Brain microvascular endothelial cell (primary cell): ENCODE measurements around the gene LRPPRC.

ENCODE experiments used
- DNase-seq: peaks from one replicate; pipeline ENCODE4 v3.0.0-alpha.2; 2020
- H3K27ac ChIP-seq: fragments of 250-450 bp; sonication (Bioruptor Pico); 2 replicates; pipeline ENCODE4 v1.5.1; 2020; ENCODE audit warnings: mild to moderate bottlenecking, moderate library complexity
- H3K27me3 ChIP-seq: fragments of 250-450 bp; sonication (Bioruptor Pico); replicated peaks from 2 replicates; pipeline ENCODE4 v1.5.1; 2020; ENCODE audit warnings: mild to moderate bottlenecking
- H3K36me3 ChIP-seq: fragments of 250-450 bp; sonication (Bioruptor Pico); replicated peaks from 2 replicates; pipeline ENCODE4 v1.5.1; 2020; ENCODE audit warnings: mild to moderate bottlenecking
- H3K4me3 ChIP-seq: 2 replicates; pipeline ENCODE4 v1.5.1; 2011; ENCODE audit warnings: low read depth, mild to moderate bottlenecking, control low read depth, low read length, moderate library complexity
- in situ Hi-C: cut with HindIII; loops from 2 replicates; pipeline ENCODE4 v1.10.0; 2017; ENCODE audit warnings: low sequenced_read_pairs, low pct_ligation_motif_present
- TF ChIP-seq, protein P1 (sequence below): IDR thresholded peaks from 2 replicates; pipeline ENCODE4 v1.5.1; 2011; ENCODE audit warnings: low read depth, mild to moderate bottlenecking, moderate library complexity, low read length, control low read depth, inconsistent platforms; ENCODE audit errors: missing control alignments

LRPPRC gene

DNA sequence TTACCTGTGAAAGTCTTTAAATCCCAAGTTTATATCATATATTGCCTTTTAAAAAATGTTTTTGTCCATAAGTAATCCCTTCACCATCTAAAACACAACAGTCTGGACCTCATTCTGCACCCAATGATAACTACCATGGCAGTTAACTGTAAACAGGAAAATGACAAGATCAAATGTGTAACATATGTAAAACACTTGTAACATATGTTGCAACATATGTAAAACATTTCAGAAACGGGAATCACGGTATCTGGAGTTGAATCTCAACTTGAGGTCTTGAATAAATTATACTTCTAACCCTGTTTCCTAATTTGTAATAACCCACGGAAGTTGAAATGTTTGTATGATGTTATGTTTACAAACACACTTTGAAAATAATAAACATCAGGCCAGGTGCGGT is 6.2 kb downstream of the LRPPRC start:
- in situ Hi-C loops = no loop called here

DNA sequence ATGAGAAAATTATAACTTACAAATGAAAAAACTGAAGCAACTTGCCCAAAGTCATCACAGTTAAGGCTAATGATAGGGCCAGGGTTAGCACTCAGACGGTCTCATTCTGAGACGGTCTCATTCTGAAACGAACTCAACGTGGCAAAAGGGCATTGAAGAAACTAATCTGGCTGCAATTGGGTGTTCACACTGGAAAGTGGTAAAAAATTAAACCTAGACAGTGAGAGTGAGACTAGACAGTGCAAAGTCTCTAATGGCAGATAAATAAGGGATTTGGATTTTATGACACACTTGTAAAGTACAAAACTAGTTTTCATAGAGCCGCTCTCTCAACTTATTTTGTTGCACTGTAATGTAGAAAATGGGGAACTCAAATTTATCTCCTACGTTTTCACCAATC is 9.2 kb downstream of the LRPPRC start:
- no peak for DNase-seq
- Histone ChIP-seq H3K27ac (no peak overlapping the region), H3K27me3 (no peaks in the 10 kb centered on the region), H3K4me3 (no peak overlapping the region), H3K36me3 (peaks cover 12% of the 10 kb centered on the region)
- TF ChIP-seq, protein P1, sequence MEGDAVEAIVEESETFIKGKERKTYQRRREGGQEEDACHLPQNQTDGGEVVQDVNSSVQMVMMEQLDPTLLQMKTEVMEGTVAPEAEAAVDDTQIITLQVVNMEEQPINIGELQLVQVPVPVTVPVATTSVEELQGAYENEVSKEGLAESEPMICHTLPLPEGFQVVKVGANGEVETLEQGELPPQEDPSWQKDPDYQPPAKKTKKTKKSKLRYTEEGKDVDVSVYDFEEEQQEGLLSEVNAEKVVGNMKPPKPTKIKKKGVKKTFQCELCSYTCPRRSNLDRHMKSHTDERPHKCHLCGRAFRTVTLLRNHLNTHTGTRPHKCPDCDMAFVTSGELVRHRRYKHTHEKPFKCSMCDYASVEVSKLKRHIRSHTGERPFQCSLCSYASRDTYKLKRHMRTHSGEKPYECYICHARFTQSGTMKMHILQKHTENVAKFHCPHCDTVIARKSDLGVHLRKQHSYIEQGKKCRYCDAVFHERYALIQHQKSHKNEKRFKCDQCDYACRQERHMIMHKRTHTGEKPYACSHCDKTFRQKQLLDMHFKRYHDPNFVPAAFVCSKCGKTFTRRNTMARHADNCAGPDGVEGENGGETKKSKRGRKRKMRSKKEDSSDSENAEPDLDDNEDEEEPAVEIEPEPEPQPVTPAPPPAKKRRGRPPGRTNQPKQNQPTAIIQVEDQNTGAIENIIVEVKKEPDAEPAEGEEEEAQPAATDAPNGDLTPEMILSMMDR = no peak
- in situ Hi-C loops = no loop called here

More for the DNA sequence above, 6.2 kb downstream of the LRPPRC start:
- TF ChIP-seq, protein P1 = no peak
- no peak for DNase-seq
- Histone ChIP-seq H3K27me3 (no peaks in the 10 kb centered on the region), H3K36me3 (peaks cover 21% of the 10 kb centered on the region), H3K4me3 (no peak overlapping the region), H3K27ac (no peak overlapping the region)

DNA sequence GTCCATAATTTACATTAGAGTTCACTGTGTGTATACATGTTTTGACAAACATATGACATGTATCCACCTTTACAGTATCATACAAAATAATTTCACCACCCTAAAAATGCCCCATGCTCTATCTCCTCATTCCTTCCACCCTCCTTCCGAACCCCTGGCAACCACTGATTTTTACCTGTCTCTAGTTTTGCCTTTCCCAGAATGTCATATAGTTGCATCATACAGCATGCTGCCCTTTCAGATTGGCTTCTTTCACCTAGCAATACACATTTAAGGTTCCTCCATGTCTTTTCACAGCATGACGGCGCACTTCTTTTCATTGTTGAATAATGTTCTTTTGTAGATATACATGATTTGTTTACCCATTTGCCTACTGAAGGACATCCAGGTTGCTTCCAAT is 10.4 kb downstream of the LRPPRC start:
- in situ Hi-C loops = no loop called here
- no peak overlapping the region for H3K27ac ChIP-seq
- TF ChIP-seq, protein P1 = no peak

DNA sequence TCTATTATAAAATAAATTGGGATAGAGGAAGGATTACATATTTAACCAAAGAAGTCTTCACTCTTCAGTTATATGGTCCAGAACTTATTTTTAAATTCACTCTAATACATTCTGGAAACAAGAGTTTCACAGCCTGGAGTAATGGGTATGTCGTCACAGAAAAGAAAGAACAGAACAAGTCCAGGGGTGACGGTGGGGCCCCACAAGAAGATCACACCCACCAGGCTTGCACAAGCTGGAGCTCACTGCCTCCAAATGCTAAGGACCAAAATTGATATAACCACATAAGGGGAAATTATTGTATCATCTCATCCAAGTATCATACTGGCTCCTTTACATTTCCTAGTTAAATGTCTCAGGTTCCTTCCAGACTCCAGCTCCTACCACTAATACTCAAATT is 11.3 kb downstream of the LRPPRC start:
- no peak overlapping the region for H3K4me3 ChIP-seq
- no peak overlapping the region for H3K27ac ChIP-seq
- in situ Hi-C loops = no loop called here
- H3K27me3 ChIP-seq = no peaks in the 10 kb centered on the region
- no peak for DNase-seq
- TF ChIP-seq, protein P1 = no peak
- H3K36me3 ChIP-seq = peaks cover 23% of the 10 kb centered on the region

More for the DNA sequence above, 10.4 kb downstream of the LRPPRC start:
- Histone ChIP-seq H3K4me3 (no peak overlapping the region), H3K36me3 (peaks cover 18% of the 10 kb centered on the region), H3K27me3 (no peaks in the 10 kb centered on the region)
- no peak for DNase-seq

DNA sequence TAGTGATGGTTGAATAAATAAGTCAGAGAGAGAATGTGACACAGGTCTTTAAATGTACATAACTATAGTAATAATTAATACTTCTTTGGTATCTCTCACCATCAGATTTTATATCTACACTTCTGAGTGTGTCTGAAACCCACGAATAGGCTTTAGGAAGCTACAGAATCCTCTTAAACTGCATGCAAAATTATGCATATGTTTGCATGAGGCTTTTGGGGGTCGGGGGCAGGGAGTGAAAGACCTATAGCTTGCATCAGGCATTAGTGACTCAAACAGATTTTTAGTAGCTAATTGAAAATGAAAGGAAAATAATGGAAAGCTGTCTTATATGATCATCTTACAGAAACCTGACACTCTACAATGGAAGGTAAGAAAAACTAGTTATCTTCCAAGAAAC is 14.9 kb downstream of the LRPPRC start:
- in situ Hi-C loops = no loop called here
- DNase-seq = no peak
- Histone ChIP-seq H3K27me3 (no peaks in the 10 kb centered on the region), H3K27ac (no peak overlapping the region), H3K4me3 (no peak overlapping the region), H3K36me3 (peaks cover 40% of the 10 kb centered on the region)
- TF ChIP-seq, protein P1 = no peak

DNA sequence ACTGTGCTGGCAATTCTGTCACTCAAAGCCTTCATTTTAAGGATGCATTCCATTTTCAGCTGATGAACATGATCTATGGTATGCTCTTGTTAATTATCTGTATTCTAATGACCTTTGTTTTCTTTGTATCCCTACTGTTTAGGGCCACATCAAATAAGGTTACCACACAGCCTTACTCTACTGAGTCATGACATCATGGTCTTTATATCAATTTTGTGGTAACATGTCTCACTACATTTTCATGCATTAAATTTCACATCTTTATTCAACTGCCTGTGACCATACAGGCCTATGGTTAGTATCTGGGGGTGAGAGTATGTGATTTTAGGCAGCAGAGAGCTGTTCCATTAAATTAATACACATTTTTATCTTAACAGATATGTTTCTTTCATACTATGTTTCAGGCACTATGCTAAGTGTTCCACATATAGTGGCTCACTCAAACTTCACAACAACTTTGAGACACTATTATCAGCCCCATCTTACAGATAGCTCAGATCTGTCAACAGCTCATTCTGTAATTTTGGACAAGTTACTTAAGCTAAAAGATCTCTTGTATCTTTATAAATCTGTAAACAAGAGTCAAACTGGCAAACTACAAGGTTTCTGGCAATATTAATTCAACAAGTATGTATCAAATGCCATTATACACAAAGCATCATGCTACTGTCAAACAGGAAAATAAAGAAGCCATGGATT is 18.0 kb downstream of the LRPPRC start:
- Histone ChIP-seq H3K27ac (no peak overlapping the region), H3K27me3 (no peaks in the 10 kb centered on the region), H3K36me3 (peaks cover 57% of the 10 kb centered on the region), H3K4me3 (no peak overlapping the region)
- in situ Hi-C loops = no loop called here
- DNase-seq = no peak
- TF ChIP-seq, protein P1 = no peak
